Measurements from ENCODE around the gene ZNF337. TPM values are rescaled to one million over a fixed set of nuclear protein-coding genes. Genes with fewer than 3 reads are reported as not detected.
"Not testable (repeated sequence)": the region's sequence is repeated elsewhere in the genome, so short reads cannot be mapped to it uniquely, and the experiment has no call there.

ZNF337 gene
- total RNA-seq, 4 donors from 2014 or later, result 5.5 to 18.9 (median 6.8) TPM

GRCh38 chr20:25644814-25645213 is 51.8 kb downstream of the ZNF337 start:
- no peak for TF ChIP-seq POLR2A (IDR thresholded peaks at IDR 0.05)
- TF ChIP-seq CTCF (IDR thresholded peaks at IDR 0.05), result no peak
- H3K4me1 ChIP-seq, result no peaks in the 10 kb centered on the region
- H3K9me3 ChIP-seq, result no peaks in the 10 kb centered on the region
- intact Hi-C loops (cut with DNase I), result no loop called here
- no peak for DNase-seq
- no peaks in the 10 kb centered on the region for H3K27me3 ChIP-seq
- WGBS, 2 donors, result 97 to 98% methylated on average over 3 of the region's 3 CpGs
- no peak overlapping the region for H3K27ac ChIP-seq
- H3K36me3 ChIP-seq, result peaks cover 0 to 55% (median 0%) of the 10 kb centered on the region in 3 donors
- H3K4me3 ChIP-seq, result no peak overlapping the region

DNA sequence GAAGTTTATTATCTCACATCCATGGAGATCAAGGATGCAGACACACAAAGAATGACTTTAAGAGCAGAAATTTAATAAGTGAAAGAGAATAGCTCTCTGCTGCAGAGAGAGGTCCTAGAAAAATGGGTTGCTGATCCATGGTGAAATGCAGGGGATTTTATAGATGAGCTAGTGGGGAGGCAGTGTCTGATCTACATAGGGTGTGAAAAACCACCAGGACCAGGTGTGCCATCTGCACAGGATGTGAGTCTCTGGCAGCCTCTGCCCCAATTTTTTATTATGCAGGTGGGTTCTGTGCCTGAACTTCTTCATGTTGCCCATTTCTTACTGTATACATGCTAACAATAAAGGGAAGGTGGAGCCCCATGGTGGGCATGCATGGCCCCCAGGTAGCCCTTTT is 52.9 kb downstream of the ZNF337 start:
- no peak overlapping the region for H3K27ac ChIP-seq
- peaks cover 0 to 49% (median 0%) of the 10 kb centered on the region in 3 donors for H3K36me3 ChIP-seq
- intact Hi-C loops (cut with DNase I), result no loop called here
- TF ChIP-seq POLR2A (IDR thresholded peaks at IDR 0.05), result no peak
- no peak for TF ChIP-seq CTCF (IDR thresholded peaks at IDR 0.05)
- no peaks in the 10 kb centered on the region for H3K27me3 ChIP-seq
- no peak for DNase-seq
- no peaks in the 10 kb centered on the region for H3K4me1 ChIP-seq
- no peaks in the 10 kb centered on the region for H3K9me3 ChIP-seq
- no peak overlapping the region for H3K4me3 ChIP-seq

- Histone ChIP-seq H3K9me3 (no peaks in the 10 kb centered on the region), H3K27ac (no peak overlapping the region), H3K4me3 (no peak overlapping the region), H3K27me3 (no peaks in the 10 kb centered on the region), H3K36me3 (peaks cover 0 to 36% (median 0%) of the 10 kb centered on the region in 3 donors), H3K4me1 (peaks cover 0 to 8% (median 0%) of the 10 kb centered on the region in 3 donors)
- TF ChIP-seq POLR2A (IDR thresholded peaks at IDR 0.05) (no peak), CTCF (IDR thresholded peaks at IDR 0.05) (no peak)
- WGBS, 2 donors, result 94 to 96% methylated on average over 2 of the region's 2 CpGs
- intact Hi-C loops (cut with DNase I), result no loop called here
- no peak for DNase-seq
Measured at GRCh38 chr20:25637247-25637646, 59.4 kb downstream of the ZNF337 start.

- 44 to 57% methylated on average over 5 of the region's 5 CpGs for WGBS, 2 donors
- Histone ChIP-seq H3K4me1 (peaks cover 0 to 8% (median 0%) of the 10 kb centered on the region in 3 donors), H3K27ac (no peak overlapping the region), H3K36me3 (peaks cover 0 to 36% (median 0%) of the 10 kb centered on the region in 3 donors), H3K27me3 (no peaks in the 10 kb centered on the region), H3K4me3 (no peak overlapping the region), H3K9me3 (no peaks in the 10 kb centered on the region)
- TF ChIP-seq CTCF (IDR thresholded peaks at IDR 0.05) (no peak), POLR2A (IDR thresholded peaks at IDR 0.05) (no peak)
- no peak for DNase-seq
- intact Hi-C loops (cut with DNase I), result no loop called here
Measured at GRCh38 chr20:25632940-25633790, 63.5 kb downstream of the ZNF337 start.

GRCh38 chr20:25630615-25631014 is 66.0 kb downstream of the ZNF337 start:
- H3K4me3 ChIP-seq; H3K9me3 ChIP-seq; H3K4me1 ChIP-seq; H3K27ac ChIP-seq; intact Hi-C loops (cut with DNase I); H3K27me3 ChIP-seq; DNase-seq: not testable (repeated sequence)
- 84 to 92% methylated on average over 2 of the region's 2 CpGs for WGBS, 2 donors
- peaks cover 0 to 18% (median 0%) of the 10 kb centered on the region in 3 donors for H3K36me3 ChIP-seq
